ENCODE measurements around the gene DNAJB2.

DNAJB2 gene

GRCh38 chr2:219279151-219279915 is at the start of gene DNAJB2:
Gene DNAJB2, plus strand, starts transcription at chr2:219279366. Its CDS starts 468 bp downstream, at chr2:219279834.
- peak; percentile 99 for DNase-seq (ENCODE audit: low read depth)

DNA sequence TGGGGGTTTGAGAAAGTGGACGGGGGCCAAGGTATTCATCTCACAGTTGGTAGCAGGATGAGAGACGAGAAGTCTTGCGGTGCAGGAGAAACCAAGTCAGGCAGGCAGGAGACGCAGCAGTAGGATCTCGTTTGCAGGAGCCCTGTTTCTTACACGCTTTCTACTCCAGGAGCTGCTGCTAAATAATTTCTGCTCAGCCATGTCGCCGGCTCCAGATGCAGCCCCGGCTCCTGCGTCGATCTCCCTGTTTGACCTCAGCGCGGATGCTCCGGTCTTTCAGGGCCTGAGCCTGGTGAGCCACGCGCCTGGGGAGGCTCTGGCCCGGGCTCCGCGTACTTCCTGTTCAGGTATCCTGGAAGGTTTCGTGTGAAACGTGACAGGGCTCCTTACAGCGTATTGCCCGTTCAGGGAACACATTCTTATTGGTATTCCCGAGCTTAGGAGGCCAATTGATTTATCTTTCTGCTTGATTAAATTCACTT is 49.1 kb upstream of the DNAJB2 start:
- no peak for DNase-seq (ENCODE audit: low read depth)

- no peak for DNase-seq (ENCODE audit: low read depth)
Measured at GRCh38 chr2:219234331-219234730, 44.8 kb upstream of the DNAJB2 start.

DNA sequence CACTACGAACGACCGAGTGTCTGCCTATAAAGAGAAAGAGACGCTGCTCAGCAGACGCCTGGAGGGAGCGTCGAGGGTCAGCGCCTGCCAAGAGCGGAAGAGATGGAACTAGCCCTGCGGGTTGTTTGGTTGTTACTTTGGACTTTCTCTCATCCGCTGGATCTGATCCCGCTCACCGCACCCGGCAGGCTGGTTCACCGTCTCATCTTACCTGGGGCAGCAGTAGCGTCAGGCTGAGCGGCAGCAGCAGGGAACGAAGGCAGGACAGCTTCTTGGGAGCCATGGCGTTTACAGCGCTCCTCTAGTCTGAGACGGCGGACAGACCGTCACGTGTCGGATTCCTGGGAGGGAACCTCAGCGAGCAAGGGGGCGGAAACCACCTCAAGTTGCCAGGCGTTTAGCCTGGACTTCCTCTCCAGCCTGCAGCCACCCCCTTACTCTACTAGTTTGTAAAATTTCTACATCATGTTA is 35.8 kb upstream of the DNAJB2 start:
- DNase-seq (ENCODE audit: low read depth) = no peak

- DNase-seq (ENCODE audit: low read depth) = no peak
Measured at GRCh38 chr2:219244789-219245147, 34.4 kb upstream of the DNAJB2 start.

DNA sequence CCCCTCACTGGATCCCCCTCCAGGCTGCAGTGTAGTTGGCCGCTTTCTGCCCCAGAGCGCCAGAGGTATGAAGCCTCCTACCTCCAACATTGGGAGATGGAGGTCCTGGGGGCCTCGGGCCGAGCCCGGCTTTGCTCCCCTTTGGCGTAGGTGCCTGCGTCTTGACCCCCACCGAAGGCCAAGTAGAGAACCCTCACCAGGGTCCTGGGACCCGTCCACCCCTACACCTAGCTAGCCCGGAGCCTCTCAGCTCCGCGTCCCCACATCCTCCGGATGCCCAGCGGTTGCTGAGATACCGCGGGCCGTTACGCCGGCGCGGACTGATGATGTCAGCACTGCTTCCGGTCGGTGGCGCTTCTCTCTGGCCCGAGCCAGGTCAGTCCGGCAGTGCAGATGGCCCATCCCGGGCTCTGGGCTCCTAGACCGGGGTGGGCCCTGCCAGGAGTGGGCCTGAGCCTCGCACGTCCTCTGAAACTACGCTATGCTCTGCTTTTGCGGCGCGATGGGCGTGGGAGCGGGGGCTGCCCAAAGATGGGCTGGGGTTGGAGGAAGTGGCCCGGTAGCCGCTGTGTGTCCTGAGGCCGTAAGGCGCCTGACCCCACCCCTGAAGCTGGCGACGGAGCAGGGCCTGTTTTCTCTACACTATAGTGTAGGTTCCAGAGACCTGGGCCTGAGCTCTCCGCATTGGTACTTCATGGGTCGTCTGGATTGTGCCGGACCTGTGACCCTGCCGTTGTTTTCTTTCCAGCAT is 33.8 kb upstream of the DNAJB2 start, which contains the start of the genes GLB1L and STK16:
TSS of gene GLB1L (minus strand) at position 297 of the 751 bp plus-strand sequence. CDS start 1,871 bp downstream, outside the sequence.
TSS of gene STK16 (plus strand) at position 332 of the 751 bp plus-strand sequence. CDS start 521 bp downstream, outside the sequence.
- peak; percentile 86 for DNase-seq (ENCODE audit: low read depth)

GRCh38 chr2:219245899-219246230 is 33.3 kb upstream of the DNAJB2 start:
- DNase-seq (ENCODE audit: low read depth) = no peak

GRCh38 chr2:219246559-219246958 is 32.6 kb upstream of the DNAJB2 start:
- DNase-seq (ENCODE audit: low read depth) = no peak

GRCh38 chr2:219247678-219248642 is 31.2 kb upstream of the DNAJB2 start:
- peak; percentile 61 for DNase-seq (ENCODE audit: low read depth)

DNA sequence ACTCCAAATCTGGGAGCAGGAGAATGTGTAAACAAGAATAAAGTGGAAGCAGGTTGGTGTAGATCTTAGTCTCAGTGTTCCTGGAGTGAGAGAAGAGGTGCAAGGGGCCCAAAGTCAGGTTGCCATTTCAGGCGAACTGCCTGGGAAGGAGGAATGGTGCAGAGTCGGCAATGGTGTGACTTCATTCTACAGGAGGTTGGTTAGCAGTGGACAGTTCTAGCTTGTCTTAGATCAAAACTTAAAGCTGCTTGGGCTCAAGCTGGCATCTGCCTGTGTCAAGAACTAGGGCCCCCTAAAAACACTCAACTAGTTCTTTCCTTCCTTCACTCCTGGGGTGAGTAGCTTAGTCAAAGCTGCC is 30.3 kb upstream of the DNAJB2 start:
- no peak for DNase-seq (ENCODE audit: low read depth)

GRCh38 chr2:219249203-219249980 is 29.8 kb upstream of the DNAJB2 start:
- no peak for DNase-seq (ENCODE audit: low read depth)

DNA sequence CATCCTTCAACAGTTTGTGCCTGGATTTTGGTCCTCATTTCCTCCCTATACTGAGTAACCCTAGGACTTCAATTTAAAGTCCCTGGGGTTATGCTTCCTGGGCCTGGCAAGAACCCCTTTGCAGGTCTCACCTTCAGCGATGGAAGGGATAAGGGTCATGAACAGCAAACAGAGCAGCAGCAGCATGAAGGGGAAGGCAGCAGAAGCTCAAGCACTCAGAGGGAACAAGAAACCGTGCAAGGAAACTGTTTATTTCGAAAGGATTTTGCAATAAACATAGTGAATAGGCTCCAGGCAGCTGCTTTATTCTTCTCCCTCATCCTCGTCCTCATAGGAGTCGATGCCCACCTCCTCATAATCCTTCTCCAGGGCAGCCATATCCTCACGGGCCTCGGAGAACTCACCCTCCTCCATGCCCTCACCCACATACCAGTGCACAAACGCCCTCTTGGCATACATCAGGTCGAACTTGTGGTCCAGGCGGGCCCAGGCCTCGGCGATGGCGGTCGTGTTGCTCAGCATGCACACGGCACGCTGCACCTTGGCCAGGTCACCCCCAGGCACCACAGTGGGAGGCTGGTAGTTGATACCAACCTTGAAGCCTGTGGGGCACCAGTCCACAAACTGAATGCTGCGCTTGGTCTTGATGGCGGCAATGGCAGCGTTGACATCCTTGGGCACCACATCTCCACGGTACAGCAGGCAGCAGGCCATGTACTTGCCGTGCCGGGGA is 29.0 kb upstream of the DNAJB2 start:
- DNase-seq (ENCODE audit: low read depth) = no peak

- DNase-seq (ENCODE audit: low read depth) = no peak
Measured at GRCh38 chr2:219251656-219252055, 27.5 kb upstream of the DNAJB2 start.

- DNase-seq (ENCODE audit: low read depth) = no peak
Measured at GRCh38 chr2:219252084-219252483, 27.1 kb upstream of the DNAJB2 start.

DNA sequence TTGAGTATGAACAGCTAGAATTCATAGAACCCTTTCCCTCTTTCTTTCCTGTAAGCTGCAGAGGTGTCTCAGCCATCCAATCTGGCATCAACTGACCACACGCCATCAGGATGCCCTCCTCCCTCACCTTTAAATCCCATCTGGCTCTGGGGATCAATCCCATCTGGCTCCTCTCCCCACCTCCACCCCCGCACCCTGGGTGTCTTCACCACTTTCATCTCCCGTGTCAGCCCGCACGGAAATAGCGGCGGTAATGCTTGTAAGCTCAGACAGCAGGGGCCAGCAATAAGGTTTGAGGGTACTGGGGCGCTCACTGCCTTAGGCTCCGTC is 26.6 kb upstream of the DNAJB2 start:
- DNase-seq (ENCODE audit: low read depth) = no peak

DNA sequence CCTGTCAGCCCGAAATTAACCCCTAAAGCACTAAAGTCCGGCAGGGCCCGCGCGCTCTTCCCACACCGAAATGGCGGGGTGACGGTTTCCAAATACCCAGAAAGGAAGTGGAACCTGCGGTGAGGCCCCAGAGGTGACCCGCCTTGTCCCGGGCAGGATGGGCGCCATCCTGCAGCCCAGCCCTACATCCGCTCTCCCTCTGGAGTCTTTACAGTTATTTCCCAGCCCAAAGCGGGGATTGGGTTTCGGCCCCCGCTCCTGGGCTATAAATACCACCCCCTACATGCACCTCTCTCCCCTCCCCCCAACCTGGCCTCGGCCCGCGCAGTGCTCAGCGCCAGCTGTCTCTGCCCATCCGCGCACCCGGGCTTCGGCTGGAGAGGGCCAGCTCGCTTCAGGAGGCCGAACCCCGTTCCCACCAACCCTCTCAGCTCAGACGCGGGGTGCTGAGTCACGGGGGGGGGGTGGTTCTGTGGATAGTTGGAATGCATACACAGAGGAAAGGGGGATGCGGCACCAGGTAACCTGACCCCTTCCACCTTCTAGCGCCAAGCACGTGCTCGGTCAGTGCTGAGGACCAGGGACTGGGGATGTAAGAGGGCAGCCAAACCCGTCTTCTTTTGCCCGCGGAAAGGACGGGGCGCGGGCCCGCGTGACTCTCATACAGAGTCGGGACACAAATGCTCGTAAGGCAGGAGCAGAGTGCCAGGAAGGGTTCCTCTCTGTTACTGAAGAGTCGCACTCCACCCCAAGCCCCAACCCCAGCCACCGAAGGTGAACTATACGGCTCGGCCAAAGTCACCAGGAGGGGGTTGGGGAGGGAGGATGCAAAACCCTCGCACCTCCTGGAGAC is 26.0 kb upstream of the DNAJB2 start, which contains the start of gene TUBA4B:
TSS of gene TUBA4B (plus strand) at position 344 of the 853 bp plus-strand sequence. CDS start at position 509, 165 bp downstream.
- DNase-seq (ENCODE audit: low read depth) = no peak

GRCh38 chr2:219253753-219254589 is 25.2 kb upstream of the DNAJB2 start, which contains the start of gene TUBA4A:
Gene TUBA4A, minus strand, starts transcription at chr2:219253918. Its CDS starts 60 bp downstream, at chr2:219253858.
- peak; percentile 85 for DNase-seq (ENCODE audit: low read depth)

- no peak for DNase-seq (ENCODE audit: low read depth)
Measured at GRCh38 chr2:219254590-219255201, 24.5 kb upstream of the DNAJB2 start.

All from activated gamma-delta T cell treated with anti-CD3 and anti-CD28 coated beads, Interleukin-2, amount 50 U/mL, for 16 hours (primary cell).